Left ventricle myocardium inferior (tissue), 1 donor: Measurements from ENCODE around the gene RAB2B. TPM values are rescaled to one million over a fixed set of nuclear protein-coding genes. Genes with fewer than 3 reads are reported as not detected.

Source experiments
- DNase-seq: peaks from one replicate; pipeline ENCODE4 v3.0.0-alpha.2; 2020
- H3K27ac ChIP-seq: fragments of 200-600 bp; replicated peaks from 2 replicates; pipeline ENCODE4 v1.8.0; 2021
- H3K27me3 ChIP-seq: fragments of 200-600 bp; 2 replicates; pipeline ENCODE4 v1.8.0; 2021; ENCODE audit warnings: low read depth
- H3K36me3 ChIP-seq: fragments of 200-600 bp; 2 replicates; pipeline ENCODE4 v1.8.0; 2021
- H3K4me1 ChIP-seq: fragments of 200-600 bp; 2 replicates; pipeline ENCODE4 v1.8.0; 2021
- H3K4me3 ChIP-seq: fragments of 200-600 bp; 2 replicates; pipeline ENCODE4 v1.8.0; 2021; ENCODE audit warnings: mild to moderate bottlenecking, moderate library complexity
- H3K9me3 ChIP-seq: fragments of 200-600 bp; replicated peaks from 2 replicates; pipeline ENCODE4 v1.8.0; 2021
- CTCF ChIP-seq: fragments of 200-600 bp; IDR thresholded peaks from 2 replicates; pipeline ENCODE4 v1.8.0; 2021; ENCODE audit warnings: antibody characterized with exemption, mild to moderate bottlenecking, borderline replicate concordance
- intact Hi-C: fragments of 100-400 bp; cut with micrococcal nuclease; formaldehyde crosslinking; loops from one replicate; pipeline ENCODE4 v1.11.0; 2022
- total RNA-seq: library from RNA; stranded (reverse); fragmentation: NEBNext Ultra II Directional; extraction: Animal tissue kit (Norgen Biotek cat#: 25700); gene quantifications from one replicate; pipeline ENCODE4 v1.2.1, GENCODE V29; 2021
- donor health status: DM: no; HTN: yes; CAD: no; lungs with severe emphysema.

The RAB2B gene
- total RNA-seq, 1 donor from 2014 or later, result 15.5 TPM

GRCh38 chr14:21509432-21510143, 32.8 kb upstream of the RAB2B start:
- no peaks in the 10 kb centered on the region for H3K27me3 ChIP-seq
- H3K36me3 ChIP-seq, result peaks cover 11% of the 10 kb centered on the region
- H3K4me3 ChIP-seq, result peak overlapping the region; percentile 96
- DNase-seq, result no peak
- no peaks in the 10 kb centered on the region for H3K9me3 ChIP-seq
- intact Hi-C loops, result no loop called here
- no peak overlapping the region for H3K27ac ChIP-seq
- no peak for TF ChIP-seq CTCF
- peaks cover 36% of the 10 kb centered on the region for H3K4me1 ChIP-seq

GRCh38 chr14:21506557-21506956, 29.8 kb upstream of the RAB2B start:
- Histone ChIP-seq H3K4me3 (no peak overlapping the region), H3K4me1 (peaks cover 32% of the 10 kb centered on the region), H3K9me3 (no peaks in the 10 kb centered on the region), H3K27me3 (no peaks in the 10 kb centered on the region), H3K36me3 (peaks cover 31% of the 10 kb centered on the region), H3K27ac (no peak overlapping the region)
- TF ChIP-seq CTCF, result no peak
- intact Hi-C loops, result no loop called here
- DNase-seq, result no peak

GRCh38 chr14:21505012-21505553, 28.3 kb upstream of the RAB2B start:
- Histone ChIP-seq H3K4me1 (peaks cover 21% of the 10 kb centered on the region), H3K27me3 (no peaks in the 10 kb centered on the region), H3K27ac (no peak overlapping the region), H3K4me3 (no peak overlapping the region), H3K36me3 (peaks cover 45% of the 10 kb centered on the region), H3K9me3 (no peaks in the 10 kb centered on the region)
- DNase-seq, result no peak
- no peak for TF ChIP-seq CTCF
- intact Hi-C loops, result no loop called here

GRCh38 chr14:21503376-21503775, 26.6 kb upstream of the RAB2B start:
- H3K36me3 ChIP-seq, result peaks cover 61% of the 10 kb centered on the region
- H3K27ac ChIP-seq, result no peak overlapping the region
- no peaks in the 10 kb centered on the region for H3K9me3 ChIP-seq
- H3K4me1 ChIP-seq, result peaks cover 5% of the 10 kb centered on the region
- no peak overlapping the region for H3K4me3 ChIP-seq
- intact Hi-C loops, result no loop called here
- no peak for TF ChIP-seq CTCF
- DNase-seq, result no peak
- no peaks in the 10 kb centered on the region for H3K27me3 ChIP-seq

- Histone ChIP-seq H3K27me3 (no peaks in the 10 kb centered on the region), H3K4me3 (no peak overlapping the region), H3K4me1 (no peaks in the 10 kb centered on the region), H3K9me3 (no peaks in the 10 kb centered on the region), H3K27ac (no peak overlapping the region), H3K36me3 (peaks cover 68% of the 10 kb centered on the region)
- no peak for DNase-seq
- TF ChIP-seq CTCF, result no peak
- intact Hi-C loops, result no loop called here
These were observed 24.8 kb upstream of the RAB2B start for GRCh38 chr14:21501568-21501967.
